Measurements from ENCODE around the gene BRD4.
"Not testable (repeated sequence)": the region's sequence is repeated elsewhere in the genome, so short reads cannot be mapped to it uniquely, and the experiment has no call there.

BRD4 gene

GRCh38 chr19:15358918-15359317 lies 26.6 kb upstream of the BRD4 start:
- no peak for DNase-seq

GRCh38 chr19:15357906-15358305 lies 25.6 kb upstream of the BRD4 start:
- no peak for DNase-seq

GRCh38 chr19:15354566-15355296 lies 22.4 kb upstream of the BRD4 start:
- no peak for DNase-seq

GRCh38 chr19:15353908-15354307 lies 21.6 kb upstream of the BRD4 start:
- DNase-seq = no peak

GRCh38 chr19:15352535-15352934 lies 20.2 kb upstream of the BRD4 start:
- not testable (repeated sequence) for DNase-seq

GRCh38 chr19:15341328-15341727 lies 9.0 kb upstream of the BRD4 start:
- not testable (repeated sequence) for DNase-seq

GRCh38 chr19:15340086-15340485 lies 7.7 kb upstream of the BRD4 start:
- DNase-seq = no peak

GRCh38 chr19:15337202-15337601 lies 4.9 kb upstream of the BRD4 start:
- no peak for DNase-seq

- DNase-seq = not testable (repeated sequence)
Measured at GRCh38 chr19:15335992-15336391, 3.7 kb upstream of the BRD4 start.

- peak; percentile 7 for DNase-seq
Measured at GRCh38 chr19:15331419-15332310, 674 bp downstream of the BRD4 start.

- no peak for DNase-seq
Measured at GRCh38 chr19:15330801-15331418, 1.4 kb downstream of the BRD4 start.

- no peak for DNase-seq
Measured at GRCh38 chr19:15328312-15328711, 4.0 kb downstream of the BRD4 start.

- no peak for DNase-seq
Measured at GRCh38 chr19:15324791-15325519, 7.4 kb downstream of the BRD4 start.

- DNase-seq = no peak
Measured at GRCh38 chr19:15323496-15324235, 8.7 kb downstream of the BRD4 start.

- DNase-seq = no peak
Measured at GRCh38 chr19:15321739-15322138, 10.6 kb downstream of the BRD4 start.

- no peak for DNase-seq
Measured at GRCh38 chr19:15320116-15320515, 12.2 kb downstream of the BRD4 start.

- DNase-seq = no peak
Measured at GRCh38 chr19:15318241-15318691, 14.1 kb downstream of the BRD4 start.

GRCh38 chr19:15317392-15318071 lies 14.8 kb downstream of the BRD4 start:
- DNase-seq = no peak

- DNase-seq = no peak
Measured at GRCh38 chr19:15316498-15316897, 15.8 kb downstream of the BRD4 start.

GRCh38 chr19:15315101-15315500 lies 17.2 kb downstream of the BRD4 start:
- DNase-seq = no peak

GRCh38 chr19:15313649-15314279 lies 18.6 kb downstream of the BRD4 start:
- DNase-seq = no peak
